WTC11 (cell line): ENCODE measurements around the gene COX10. TPM values are rescaled to one million over a fixed set of nuclear protein-coding genes. Genes with fewer than 3 reads are reported as not detected.

ENCODE experiments used
- ATAC-seq: fragments of 200-7000 bp; cut with Tn5 transposase; 2 replicates; pipeline ENCODE4 v1.10.0; 2021; ENCODE audit warnings: mild to moderate bottlenecking, moderate library complexity
- CTCF ChIA-PET: fragments of 300-600 bp; sonication (Branson Sonifier 250); formaldehyde crosslinking; loops from one replicate; lab custom pipeline; 2021; ENCODE audit warnings: antibody characterized with exemption; lab: Charles Lee
- POLR2A ChIA-PET: fragments of 350-600 bp; sonication (Branson Sonifier 250); formaldehyde crosslinking; loops from one replicate; lab custom pipeline; 2021; ENCODE audit warnings: antibody characterized with exemption; lab: Charles Lee
- DNase-seq: peaks from one replicate; pipeline ENCODE4 v3.0.0; 2021; ENCODE audit warnings: low spot score
- H3K27ac Mint-ChIP-seq: 2 replicates; pipeline ENCODE4 v1.8.0; 2021; ENCODE audit warnings: mixed read lengths
- H3K27me3 Mint-ChIP-seq: 2 replicates; pipeline ENCODE4 v1.8.0; 2021; ENCODE audit warnings: low read depth, mild to moderate bottlenecking, moderate library complexity, mixed read lengths
- H3K36me3 Mint-ChIP-seq: 2 replicates; pipeline ENCODE4 v1.8.0; 2021; ENCODE audit warnings: mixed read lengths
- H3K4me1 Mint-ChIP-seq: 2 replicates; pipeline ENCODE4 v1.8.0; 2022; ENCODE audit warnings: mixed read lengths
- H3K4me3 Mint-ChIP-seq: 2 replicates; pipeline ENCODE4 v1.8.0; 2021; ENCODE audit warnings: mild to moderate bottlenecking, moderate library complexity, mixed read lengths
- H3K9me3 Mint-ChIP-seq: 2 replicates; pipeline ENCODE4 v1.8.0; 2021; ENCODE audit warnings: mixed read lengths
- CBFB ChIP-seq: sonication (generic); formaldehyde crosslinking; IDR thresholded peaks from 2 replicates; pipeline ENCODE4 v1.8.1; 2022; ENCODE audit warnings: mild to moderate bottlenecking, low read depth, missing genetic modification reagents
- CDX4 ChIP-seq: fragments of 250-450 bp; sonication (Bioruptor Pico); IDR thresholded peaks from 2 replicates; pipeline ENCODE4 v1.9.0; 2021; ENCODE audit warnings: moderate library complexity, mild to moderate bottlenecking, inconsistent platforms, borderline replicate concordance
- EMX1 ChIP-seq: fragments of 250-450 bp; sonication (Bioruptor Pico); IDR thresholded peaks from 2 replicates; pipeline ENCODE4 v1.8.0; 2021; ENCODE audit warnings: mild to moderate bottlenecking
- FOXP1 ChIP-seq: sonication (generic); formaldehyde crosslinking; IDR thresholded peaks from 2 replicates; pipeline ENCODE4 v1.8.0; 2022; ENCODE audit warnings: missing genetic modification reagents, mild to moderate bottlenecking, moderate library complexity, borderline replicate concordance
- GABPB1 ChIP-seq: sonication (generic); formaldehyde crosslinking; IDR thresholded peaks from 2 replicates; pipeline ENCODE4 v1.8.1; 2023; ENCODE audit warnings: mild to moderate bottlenecking, missing genetic modification reagents
- JUN ChIP-seq: sonication (generic); formaldehyde crosslinking; IDR thresholded peaks from 2 replicates; pipeline ENCODE4 v1.8.0; 2023; ENCODE audit warnings: mild to moderate bottlenecking, missing genetic modification reagents
- NFATC4 ChIP-seq: fragments of 250-450 bp; sonication (Bioruptor Pico); IDR thresholded peaks from 2 replicates; pipeline ENCODE4 v1.9.0; 2021; ENCODE audit warnings: mild to moderate bottlenecking
- NFYB ChIP-seq: sonication (generic); formaldehyde crosslinking; conservative IDR thresholded peaks from 2 replicates; pipeline ENCODE4 v1.8.0; 2022; ENCODE audit warnings: low read depth, missing genetic modification reagents
- NR1H2 ChIP-seq: sonication (generic); formaldehyde crosslinking; IDR thresholded peaks from 2 replicates; pipeline ENCODE4 v1.9.0; 2021; ENCODE audit warnings: mild to moderate bottlenecking, moderate library complexity, missing genetic modification reagents
- RELA ChIP-seq: sonication (generic); formaldehyde crosslinking; IDR thresholded peaks from 2 replicates; pipeline ENCODE4 v1.8.1; 2022; ENCODE audit warnings: missing genetic modification reagents, mild to moderate bottlenecking, borderline replicate concordance
- SMAD3 ChIP-seq: sonication (generic); formaldehyde crosslinking; IDR thresholded peaks from 2 replicates; pipeline ENCODE4 v1.8.0; 2022; ENCODE audit warnings: missing genetic modification reagents, mild to moderate bottlenecking, borderline replicate concordance
- SP1 ChIP-seq: sonication (generic); formaldehyde crosslinking; conservative IDR thresholded peaks from 2 replicates; pipeline ENCODE4 v1.8.1; 2022; ENCODE audit warnings: missing genetic modification reagents
- TEAD4 ChIP-seq: sonication (generic); formaldehyde crosslinking; IDR thresholded peaks from 2 replicates; pipeline ENCODE4 v1.8.0; 2022; ENCODE audit warnings: mild to moderate bottlenecking, missing genetic modification reagents
- ZBTB21 ChIP-seq: sonication (generic); formaldehyde crosslinking; IDR thresholded peaks from 2 replicates; pipeline ENCODE4 v1.8.1; 2023; ENCODE audit warnings: mild to moderate bottlenecking, missing genetic modification reagents, borderline replicate concordance
- ZNF121 ChIP-seq: sonication (generic); formaldehyde crosslinking; IDR thresholded peaks from 2 replicates; pipeline ENCODE4 v1.8.0; 2023; ENCODE audit warnings: missing genetic modification reagents
- ZNF138 ChIP-seq: sonication (generic); formaldehyde crosslinking; conservative IDR thresholded peaks from 2 replicates; pipeline ENCODE4 v1.8.1; 2022; ENCODE audit warnings: mild to moderate bottlenecking, moderate library complexity, missing genetic modification reagents
- ZNF232 ChIP-seq: sonication (generic); formaldehyde crosslinking; IDR thresholded peaks from 2 replicates; pipeline ENCODE4 v1.8.0; 2022; ENCODE audit warnings: mild to moderate bottlenecking, missing genetic modification reagents
- ZNF671 ChIP-seq: fragments of 250-450 bp; sonication (Bioruptor Pico); IDR thresholded peaks from 2 replicates; pipeline ENCODE4 v1.8.0; 2021; ENCODE audit warnings: mild to moderate bottlenecking
- total RNA-seq: library from RNA; stranded (reverse); gene quantifications from 3 replicates; pipeline ENCODE4 v1.2.3, GENCODE V29; 2021
- TF ChIP-seq, protein P1 (sequence below): sonication (generic); formaldehyde crosslinking; IDR thresholded peaks from 2 replicates; pipeline ENCODE4 v1.8.1; 2023; ENCODE audit warnings: mild to moderate bottlenecking, moderate library complexity, missing genetic modification reagents
- TF ChIP-seq, protein P2 (sequence below): sonication (generic); formaldehyde crosslinking; IDR thresholded peaks from 2 replicates; pipeline ENCODE4 v1.8.0; 2022; ENCODE audit warnings: mild to moderate bottlenecking, missing genetic modification reagents
- TF ChIP-seq, protein P3 (sequence below): fragments of 200-600 bp; IDR thresholded peaks from 2 replicates; pipeline ENCODE4 v1.8.0; 2022; ENCODE audit warnings: antibody characterized with exemption
- TF ChIP-seq, protein P4 (sequence below): sonication (generic); formaldehyde crosslinking; IDR thresholded peaks from 2 replicates; pipeline ENCODE4 v1.8.1; 2022; ENCODE audit warnings: mild to moderate bottlenecking, missing genetic modification reagents, moderate library complexity, borderline replicate concordance
- TF ChIP-seq, protein P5 (sequence below): sonication (generic); formaldehyde crosslinking; IDR thresholded peaks from 2 replicates; pipeline ENCODE4 v1.8.0; 2023; ENCODE audit warnings: mild to moderate bottlenecking, missing genetic modification reagents
- TF ChIP-seq, protein P6 (sequence below): fragments of 250-450 bp; sonication (Bioruptor Pico); IDR thresholded peaks from 2 replicates; pipeline ENCODE4 v2.1.2; 2022; ENCODE audit warnings: mild to moderate bottlenecking, moderate library complexity

The COX10 gene
- total RNA-seq, 1 experiment from 2014 or later = 22.0 TPM

GRCh38 chr17:14158707-14159106 lies 89.4 kb downstream of the COX10 start:
- no peaks in the 10 kb centered on the region for H3K9me3 Mint-ChIP-seq
- ATAC-seq (no peak), DNase-seq (no peak)
- peaks cover 10% of the 10 kb centered on the region; the same call in 1 of the 2 replicates for H3K4me1 Mint-ChIP-seq
- no peak overlapping the region for H3K4me3 Mint-ChIP-seq
- H3K27ac Mint-ChIP-seq = no peak overlapping the region
- TF ChIP-seq, protein P1, sequence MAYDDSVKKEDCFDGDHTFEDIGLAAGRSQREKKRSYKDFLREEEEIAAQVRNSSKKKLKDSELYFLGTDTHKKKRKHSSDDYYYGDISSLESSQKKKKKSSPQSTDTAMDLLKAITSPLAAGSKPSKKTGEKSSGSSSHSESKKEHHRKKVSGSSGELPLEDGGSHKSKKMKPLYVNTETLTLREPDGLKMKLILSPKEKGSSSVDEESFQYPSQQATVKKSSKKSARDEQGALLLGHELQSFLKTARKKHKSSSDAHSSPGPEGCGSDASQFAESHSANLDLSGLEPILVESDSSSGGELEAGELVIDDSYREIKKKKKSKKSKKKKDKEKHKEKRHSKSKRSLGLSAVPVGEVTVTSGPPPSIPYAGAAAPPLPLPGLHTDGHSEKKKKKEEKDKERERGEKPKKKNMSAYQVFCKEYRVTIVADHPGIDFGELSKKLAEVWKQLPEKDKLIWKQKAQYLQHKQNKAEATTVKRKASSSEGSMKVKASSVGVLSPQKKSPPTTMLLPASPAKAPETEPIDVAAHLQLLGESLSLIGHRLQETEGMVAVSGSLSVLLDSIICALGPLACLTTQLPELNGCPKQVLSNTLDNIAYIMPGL = no peak
- TF ChIP-seq, protein P2, sequence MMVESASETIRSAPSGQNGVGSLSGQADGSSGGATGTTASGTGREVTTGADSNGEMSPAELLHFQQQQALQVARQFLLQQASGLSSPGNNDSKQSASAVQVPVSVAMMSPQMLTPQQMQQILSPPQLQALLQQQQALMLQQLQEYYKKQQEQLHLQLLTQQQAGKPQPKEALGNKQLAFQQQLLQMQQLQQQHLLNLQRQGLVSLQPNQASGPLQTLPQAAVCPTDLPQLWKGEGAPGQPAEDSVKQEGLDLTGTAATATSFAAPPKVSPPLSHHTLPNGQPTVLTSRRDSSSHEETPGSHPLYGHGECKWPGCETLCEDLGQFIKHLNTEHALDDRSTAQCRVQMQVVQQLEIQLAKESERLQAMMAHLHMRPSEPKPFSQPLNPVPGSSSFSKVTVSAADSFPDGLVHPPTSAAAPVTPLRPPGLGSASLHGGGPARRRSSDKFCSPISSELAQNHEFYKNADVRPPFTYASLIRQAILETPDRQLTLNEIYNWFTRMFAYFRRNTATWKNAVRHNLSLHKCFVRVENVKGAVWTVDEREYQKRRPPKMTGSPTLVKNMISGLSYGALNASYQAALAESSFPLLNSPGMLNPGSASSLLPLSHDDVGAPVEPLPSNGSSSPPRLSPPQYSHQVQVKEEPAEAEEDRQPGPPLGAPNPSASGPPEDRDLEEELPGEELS (CRISPR knock-in tag) = no peak
- TF ChIP-seq CDX4 (no peak), NR1H2 (CRISPR knock-in tag) (no peak), ZBTB21 (no peak), TEAD4 (no peak), ZNF671 (CRISPR knock-in tag) (no peak), ZNF138 (CRISPR knock-in tag) (no peak), RELA (CRISPR knock-in tag) (no peak), CBFB (CRISPR knock-in tag) (no peak), SMAD3 (no peak), FOXP1 (CRISPR knock-in tag) (no peak), JUN (CRISPR knock-in tag) (no peak)
- TF ChIP-seq, protein P3, sequence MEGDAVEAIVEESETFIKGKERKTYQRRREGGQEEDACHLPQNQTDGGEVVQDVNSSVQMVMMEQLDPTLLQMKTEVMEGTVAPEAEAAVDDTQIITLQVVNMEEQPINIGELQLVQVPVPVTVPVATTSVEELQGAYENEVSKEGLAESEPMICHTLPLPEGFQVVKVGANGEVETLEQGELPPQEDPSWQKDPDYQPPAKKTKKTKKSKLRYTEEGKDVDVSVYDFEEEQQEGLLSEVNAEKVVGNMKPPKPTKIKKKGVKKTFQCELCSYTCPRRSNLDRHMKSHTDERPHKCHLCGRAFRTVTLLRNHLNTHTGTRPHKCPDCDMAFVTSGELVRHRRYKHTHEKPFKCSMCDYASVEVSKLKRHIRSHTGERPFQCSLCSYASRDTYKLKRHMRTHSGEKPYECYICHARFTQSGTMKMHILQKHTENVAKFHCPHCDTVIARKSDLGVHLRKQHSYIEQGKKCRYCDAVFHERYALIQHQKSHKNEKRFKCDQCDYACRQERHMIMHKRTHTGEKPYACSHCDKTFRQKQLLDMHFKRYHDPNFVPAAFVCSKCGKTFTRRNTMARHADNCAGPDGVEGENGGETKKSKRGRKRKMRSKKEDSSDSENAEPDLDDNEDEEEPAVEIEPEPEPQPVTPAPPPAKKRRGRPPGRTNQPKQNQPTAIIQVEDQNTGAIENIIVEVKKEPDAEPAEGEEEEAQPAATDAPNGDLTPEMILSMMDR = no peak
- TF ChIP-seq, protein P4, sequence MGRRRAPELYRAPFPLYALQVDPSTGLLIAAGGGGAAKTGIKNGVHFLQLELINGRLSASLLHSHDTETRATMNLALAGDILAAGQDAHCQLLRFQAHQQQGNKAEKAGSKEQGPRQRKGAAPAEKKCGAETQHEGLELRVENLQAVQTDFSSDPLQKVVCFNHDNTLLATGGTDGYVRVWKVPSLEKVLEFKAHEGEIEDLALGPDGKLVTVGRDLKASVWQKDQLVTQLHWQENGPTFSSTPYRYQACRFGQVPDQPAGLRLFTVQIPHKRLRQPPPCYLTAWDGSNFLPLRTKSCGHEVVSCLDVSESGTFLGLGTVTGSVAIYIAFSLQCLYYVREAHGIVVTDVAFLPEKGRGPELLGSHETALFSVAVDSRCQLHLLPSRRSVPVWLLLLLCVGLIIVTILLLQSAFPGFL (CRISPR knock-in tag) = no peak
- H3K27me3 Mint-ChIP-seq = no peaks in the 10 kb centered on the region
- no peaks in the 10 kb centered on the region for H3K36me3 Mint-ChIP-seq
- ChIA-PET CTCF (no interaction called here), POLR2A (no interaction called here)

DNA sequence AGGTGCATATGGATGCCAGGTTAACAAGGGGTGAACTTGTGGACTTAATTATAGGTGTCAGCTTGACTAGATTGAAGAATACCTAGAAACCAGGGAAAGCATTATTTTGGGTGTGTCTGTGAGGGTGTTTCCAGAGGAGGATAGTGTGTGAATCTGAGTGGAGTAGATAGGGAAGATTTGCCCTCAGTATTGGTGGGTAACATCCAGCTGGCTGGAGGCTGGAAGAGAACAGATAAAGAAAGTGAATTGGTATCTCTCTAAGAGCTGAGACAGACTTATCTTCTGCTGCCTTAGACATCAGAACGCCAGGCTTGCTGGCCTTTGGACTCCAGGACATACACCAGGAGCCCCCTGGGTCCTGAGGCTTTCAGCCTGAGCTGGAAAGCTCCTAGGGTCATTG lies 92.1 kb downstream of the COX10 start:
- no peak for DNase-seq
- Mint-ChIP-seq H3K9me3 (no peaks in the 10 kb centered on the region), H3K4me1 (peaks cover 15% of the 10 kb centered on the region), H3K36me3 (0 out of 2 replicates have a peak, but pooled peaks cover 3% of the 10 kb centered on the region)
- TF ChIP-seq GABPB1 (CRISPR knock-in tag) = no peak
- no peak for TF ChIP-seq NFYB
- TF ChIP-seq, all 79 proteins: peak for 0
- Mint-ChIP-seq H3K27me3 (no peaks in the 10 kb centered on the region), H3K27ac (no peak overlapping the region), H3K4me3 (no peak overlapping the region)
- CTCF ChIA-PET = no interaction called here
- no peak for ATAC-seq
- POLR2A ChIA-PET = no interaction called here

DNA sequence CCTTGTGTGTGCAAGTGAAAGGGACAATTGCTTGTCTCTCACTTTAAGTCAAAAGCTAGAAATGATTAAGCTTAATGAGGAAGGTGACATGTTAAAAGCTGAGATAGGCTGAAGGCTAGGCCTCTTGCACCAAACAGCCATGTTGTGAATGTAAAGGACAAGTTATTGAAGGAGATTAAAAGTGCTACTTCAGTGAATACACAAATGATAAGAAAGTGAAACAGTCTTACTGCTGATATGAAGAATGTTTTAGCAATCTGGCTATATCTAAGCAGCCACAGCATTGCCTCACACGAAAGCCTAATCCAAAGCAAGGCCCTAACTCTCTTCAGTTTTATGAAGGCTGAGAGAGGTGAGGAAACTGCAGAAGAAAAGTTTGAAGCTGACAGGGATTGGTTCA lies 96.3 kb downstream of the COX10 start:
- CTCF ChIA-PET = no interaction called here
- ATAC-seq (no peak), DNase-seq (no peak)
- H3K27me3 Mint-ChIP-seq = no peaks in the 10 kb centered on the region; the same call in 1 of the 2 replicates
- H3K9me3 Mint-ChIP-seq = peaks cover 36% of the 10 kb centered on the region
- peaks cover 40% of the 10 kb centered on the region for H3K36me3 Mint-ChIP-seq
- H3K4me1 Mint-ChIP-seq = peaks cover 5% of the 10 kb centered on the region
- no peak overlapping the region for H3K27ac Mint-ChIP-seq
- no peak overlapping the region for H3K4me3 Mint-ChIP-seq
- POLR2A ChIA-PET = no interaction called here
- TF ChIP-seq NFATC4 (no peak), ZNF232 (CRISPR knock-in tag) (no peak), ZNF121 (CRISPR knock-in tag) (no peak), EMX1 (CRISPR knock-in tag) (no peak), SP1 (CRISPR knock-in tag) (no peak)
- TF ChIP-seq, protein P5, sequence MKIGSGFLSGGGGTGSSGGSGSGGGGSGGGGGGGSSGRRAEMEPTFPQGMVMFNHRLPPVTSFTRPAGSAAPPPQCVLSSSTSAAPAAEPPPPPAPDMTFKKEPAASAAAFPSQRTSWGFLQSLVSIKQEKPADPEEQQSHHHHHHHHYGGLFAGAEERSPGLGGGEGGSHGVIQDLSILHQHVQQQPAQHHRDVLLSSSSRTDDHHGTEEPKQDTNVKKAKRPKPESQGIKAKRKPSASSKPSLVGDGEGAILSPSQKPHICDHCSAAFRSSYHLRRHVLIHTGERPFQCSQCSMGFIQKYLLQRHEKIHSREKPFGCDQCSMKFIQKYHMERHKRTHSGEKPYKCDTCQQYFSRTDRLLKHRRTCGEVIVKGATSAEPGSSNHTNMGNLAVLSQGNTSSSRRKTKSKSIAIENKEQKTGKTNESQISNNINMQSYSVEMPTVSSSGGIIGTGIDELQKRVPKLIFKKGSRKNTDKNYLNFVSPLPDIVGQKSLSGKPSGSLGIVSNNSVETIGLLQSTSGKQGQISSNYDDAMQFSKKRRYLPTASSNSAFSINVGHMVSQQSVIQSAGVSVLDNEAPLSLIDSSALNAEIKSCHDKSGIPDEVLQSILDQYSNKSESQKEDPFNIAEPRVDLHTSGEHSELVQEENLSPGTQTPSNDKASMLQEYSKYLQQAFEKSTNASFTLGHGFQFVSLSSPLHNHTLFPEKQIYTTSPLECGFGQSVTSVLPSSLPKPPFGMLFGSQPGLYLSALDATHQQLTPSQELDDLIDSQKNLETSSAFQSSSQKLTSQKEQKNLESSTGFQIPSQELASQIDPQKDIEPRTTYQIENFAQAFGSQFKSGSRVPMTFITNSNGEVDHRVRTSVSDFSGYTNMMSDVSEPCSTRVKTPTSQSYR (CRISPR knock-in tag) = no peak
- TF ChIP-seq, protein P6, sequence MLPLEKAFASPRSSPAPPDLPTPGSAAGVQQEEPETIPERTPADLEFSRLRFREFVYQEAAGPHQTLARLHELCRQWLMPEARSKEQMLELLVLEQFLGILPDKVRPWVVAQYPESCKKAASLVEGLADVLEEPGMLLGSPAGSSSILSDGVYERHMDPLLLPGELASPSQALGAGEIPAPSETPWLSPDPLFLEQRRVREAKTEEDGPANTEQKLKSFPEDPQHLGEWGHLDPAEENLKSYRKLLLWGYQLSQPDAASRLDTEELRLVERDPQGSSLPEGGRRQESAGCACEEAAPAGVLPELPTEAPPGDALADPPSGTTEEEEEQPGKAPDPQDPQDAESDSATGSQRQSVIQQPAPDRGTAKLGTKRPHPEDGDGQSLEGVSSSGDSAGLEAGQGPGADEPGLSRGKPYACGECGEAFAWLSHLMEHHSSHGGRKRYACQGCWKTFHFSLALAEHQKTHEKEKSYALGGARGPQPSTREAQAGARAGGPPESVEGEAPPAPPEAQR (CRISPR knock-in tag) = no peak
